NCI-H526 treated with DMSO at 0.1 percent for 48 hours (cell line): ENCODE measurements around the gene DCUN1D2.
"Not testable (repeated sequence)": the region's sequence is repeated elsewhere in the genome, so short reads cannot be mapped to it uniquely, and the experiment has no call there.

ENCODE experiments used
- DNase-seq: peaks from one replicate; lab custom pipeline; 2025; lab: John Stamatoyannopoulos, UW

DCUN1D2 gene

GRCh38 chr13:113490496-113491417, at the start of gene DCUN1D2:
DCUN1D2 (minus strand) TSS chr13:113490711; CDS start chr13:113490669, 42 bp downstream.
- DNase-seq = peak; percentile 87

- DNase-seq = no peak
Measured at GRCh38 chr13:113539822-113540221, 49.3 kb upstream of the DCUN1D2 start.

GRCh38 chr13:113539176-113539575, 48.7 kb upstream of the DCUN1D2 start:
- no peak for DNase-seq

- no peak for DNase-seq
Measured at GRCh38 chr13:113538689-113539058, 48.2 kb upstream of the DCUN1D2 start.

DNA sequence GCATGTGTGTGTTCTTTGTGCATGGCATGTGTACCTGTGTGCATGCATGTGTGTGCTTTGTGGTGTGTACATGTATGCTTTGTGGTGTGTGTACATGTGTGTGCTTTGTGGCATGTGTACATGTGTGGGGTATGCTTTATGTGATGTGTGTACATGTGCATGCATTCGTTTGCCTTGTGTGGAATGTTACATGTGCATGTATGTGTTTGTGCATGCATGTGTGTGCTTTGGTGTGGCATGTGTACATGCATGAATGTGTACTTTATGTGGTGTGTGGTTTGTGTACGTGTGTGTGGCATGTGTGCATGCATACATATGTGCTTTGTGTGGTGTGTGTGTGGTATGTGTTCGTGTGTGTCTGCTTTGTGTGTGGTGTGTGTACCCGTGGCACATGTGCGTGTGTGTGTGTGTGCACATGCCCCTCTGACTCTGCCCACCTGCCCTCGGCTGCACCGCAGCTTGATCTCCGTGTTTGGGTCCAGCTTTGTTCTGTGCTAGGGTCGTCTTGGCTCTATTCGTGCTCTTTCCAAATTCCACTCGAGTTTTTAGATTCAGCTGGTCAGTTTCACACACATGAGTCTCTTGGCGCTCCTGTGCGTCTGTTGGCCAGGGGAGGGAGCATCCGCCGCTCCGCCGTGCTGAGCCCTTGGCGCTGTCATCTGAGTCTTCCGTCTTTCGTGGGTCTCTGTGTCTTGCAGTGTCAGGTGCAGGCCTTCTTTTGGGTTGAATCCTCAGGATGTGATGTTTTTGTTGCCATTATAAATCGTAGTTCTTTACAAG, 47.6 kb upstream of the DCUN1D2 start:
- no peak for DNase-seq

- DNase-seq = no peak
Measured at GRCh38 chr13:113537205-113537604, 46.7 kb upstream of the DCUN1D2 start.

- no peak for DNase-seq
Measured at GRCh38 chr13:113536461-113537110, 46.1 kb upstream of the DCUN1D2 start.

GRCh38 chr13:113535381-113535781, 44.9 kb upstream of the DCUN1D2 start:
- DNase-seq = no peak

DNA sequence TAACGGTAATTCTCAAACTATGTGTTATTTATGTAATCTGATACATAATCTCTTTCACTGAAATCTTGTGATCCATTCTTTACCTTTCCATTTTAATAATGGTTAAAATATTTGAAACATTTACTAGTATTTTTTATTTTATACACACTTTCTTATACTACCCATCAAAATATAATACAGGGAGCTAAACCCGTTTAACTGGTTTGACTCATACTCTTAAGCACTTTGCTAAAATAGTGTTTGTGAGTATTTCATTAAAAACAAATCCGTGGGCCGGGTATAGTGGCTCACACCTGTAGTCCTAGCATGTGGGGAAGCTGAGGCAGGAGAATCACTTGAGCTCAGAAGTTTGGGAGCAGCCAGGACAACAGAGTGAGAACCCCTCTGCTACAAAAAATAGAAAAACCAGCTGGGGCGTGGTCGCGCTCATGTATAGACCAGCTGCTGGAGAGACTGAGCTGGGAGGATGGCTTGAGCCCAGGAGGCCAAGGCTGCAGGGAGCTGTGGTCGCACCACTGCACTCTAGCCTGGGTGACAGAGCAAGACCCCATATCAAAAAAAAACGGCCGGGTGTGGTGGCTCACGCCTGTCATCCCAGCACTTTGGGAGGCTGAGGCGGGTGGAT, 43.8 kb upstream of the DCUN1D2 start:
- DNase-seq = no peak

- no peak for DNase-seq
Measured at GRCh38 chr13:113533161-113533840, 42.8 kb upstream of the DCUN1D2 start.

DNA sequence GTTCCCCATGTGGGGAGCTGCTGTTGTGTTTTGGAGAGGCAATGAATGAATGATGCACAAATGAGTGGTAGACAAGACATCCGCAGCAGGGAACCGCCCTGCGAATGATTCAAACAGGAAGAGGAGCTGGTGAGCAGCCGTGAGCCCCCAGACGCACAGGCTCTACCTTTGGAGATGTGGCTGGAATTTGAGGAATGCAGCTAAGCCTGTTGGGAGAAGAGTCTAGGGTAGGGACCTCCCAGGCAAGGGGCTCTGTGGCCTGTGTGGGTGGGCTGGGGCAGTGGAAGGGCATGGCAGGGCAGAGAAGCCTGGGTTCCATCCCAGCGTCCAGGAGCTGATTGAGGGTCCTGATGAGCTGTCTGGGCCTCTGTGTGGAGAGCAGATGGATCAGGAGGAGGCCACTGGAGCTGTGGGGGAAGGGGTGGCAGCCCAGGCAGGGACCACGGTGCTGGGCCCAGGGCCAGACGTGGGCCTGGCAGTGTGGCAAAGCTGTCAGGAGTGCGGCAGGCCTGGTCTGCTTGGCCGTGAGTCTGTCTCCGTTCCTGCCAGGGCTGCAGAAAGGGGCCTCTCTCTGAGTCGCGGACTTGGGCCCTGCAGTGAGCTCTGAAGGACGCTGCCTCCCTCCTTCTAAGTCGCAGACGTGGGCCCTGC, 41.8 kb upstream of the DCUN1D2 start:
- DNase-seq = no peak

- DNase-seq = no peak
Measured at GRCh38 chr13:113531041-113531873, 40.7 kb upstream of the DCUN1D2 start.

- no peak for DNase-seq
Measured at GRCh38 chr13:113528813-113529180, 38.3 kb upstream of the DCUN1D2 start.

DNA sequence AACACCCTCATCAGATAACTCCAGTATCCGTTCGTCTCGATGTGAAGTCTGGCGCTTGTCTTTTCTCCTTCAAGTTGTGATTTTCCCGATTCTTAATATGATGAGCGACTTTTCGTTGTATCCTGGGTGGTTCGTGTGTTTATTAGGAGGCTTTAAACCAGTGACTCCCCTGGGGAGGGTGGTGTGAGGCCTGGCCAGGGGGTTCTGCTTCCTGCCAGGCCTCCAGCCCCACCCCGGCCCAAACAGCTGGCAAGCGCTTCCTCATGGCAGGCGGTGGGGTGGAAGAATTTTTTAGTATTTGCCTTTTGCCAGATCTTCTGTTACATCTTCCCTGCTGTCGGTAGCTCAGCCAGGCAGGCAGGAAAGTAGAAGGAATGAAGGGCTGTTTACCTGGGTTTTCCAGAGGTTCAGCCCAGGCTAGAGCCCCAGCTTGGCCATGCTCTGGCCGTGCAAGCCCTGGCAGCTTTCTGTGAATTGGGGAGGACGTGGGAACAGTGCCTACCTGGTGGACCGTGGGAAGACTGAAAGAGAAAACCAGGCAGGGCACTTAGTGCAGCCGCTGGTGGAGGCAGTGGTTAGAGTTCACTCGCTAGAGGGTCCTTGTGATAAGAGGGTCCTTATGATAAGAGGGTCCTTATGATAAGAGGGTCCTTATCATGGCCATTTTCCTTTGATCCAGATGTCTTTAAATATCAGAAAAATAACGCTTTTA, 37.7 kb upstream of the DCUN1D2 start:
- no peak for DNase-seq

DNA sequence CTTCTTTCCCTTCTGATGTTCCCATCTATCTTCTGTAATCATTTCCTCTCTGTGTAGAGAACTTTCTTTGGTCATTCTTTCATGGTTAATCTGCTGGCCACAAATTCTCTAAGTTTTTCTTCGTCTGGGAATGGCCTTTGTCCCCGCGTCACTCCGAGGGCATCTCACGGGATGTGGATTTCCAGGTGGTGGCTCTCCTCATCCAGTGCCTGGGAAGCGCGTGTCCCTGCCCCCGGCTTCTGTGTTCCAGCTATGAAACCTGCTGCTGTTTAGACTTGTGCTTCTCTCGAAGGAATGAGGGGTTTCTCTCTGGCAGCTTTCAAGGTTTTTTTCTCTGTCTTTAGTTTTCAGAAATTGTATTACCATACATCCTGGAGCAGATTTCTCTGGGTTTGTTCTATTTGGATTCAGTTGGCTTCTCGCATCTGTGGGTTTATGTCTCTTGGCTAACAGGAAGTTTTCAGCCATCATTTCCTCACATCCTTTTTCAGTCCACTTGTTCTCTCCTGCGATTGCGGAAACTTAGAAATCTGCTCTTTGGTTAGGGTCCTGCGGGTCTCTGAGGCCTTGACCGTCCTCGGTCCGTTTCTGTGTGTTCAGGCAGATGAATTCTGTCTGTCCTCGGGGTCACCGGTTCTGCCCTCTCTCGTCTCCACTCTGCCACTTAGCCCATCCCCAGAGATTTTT, 36.9 kb upstream of the DCUN1D2 start:
- DNase-seq = no peak

- peak; percentile 98 for DNase-seq
Measured at GRCh38 chr13:113526466-113527220, 36.1 kb upstream of the DCUN1D2 start.

DNA sequence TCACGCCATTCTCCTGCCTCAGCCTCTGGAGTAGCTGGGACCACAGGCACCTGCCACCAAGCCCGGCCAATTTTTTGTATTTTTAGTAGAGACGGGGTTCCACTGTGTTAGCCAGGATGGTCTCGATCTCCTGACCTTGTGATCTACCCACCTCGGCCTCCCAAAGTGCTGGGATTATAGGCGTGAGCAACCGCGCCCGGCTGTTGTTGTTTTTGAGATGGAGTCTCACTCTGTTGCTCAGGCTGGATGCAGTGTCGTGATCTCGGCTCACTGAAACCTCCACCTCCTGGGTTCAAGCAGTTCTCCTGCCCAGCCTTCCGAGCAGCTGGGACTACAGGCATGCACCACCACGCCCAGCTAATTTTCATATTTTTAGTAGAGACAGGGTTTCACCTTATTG, 31.9 kb upstream of the DCUN1D2 start:
- DNase-seq = not testable (repeated sequence)

- DNase-seq = no peak
Measured at GRCh38 chr13:113520571-113520970, 30.1 kb upstream of the DCUN1D2 start.
